NB4 (cell line): ENCODE results near the gene RIBC2.
"Not testable (repeated sequence)": the region's sequence is repeated elsewhere in the genome, so short reads cannot be mapped to it uniquely, and the experiment has no call there.

Source experiments
- DNase-seq: peaks from one replicate; pipeline ENCODE4 v3.0.0; 2010; ENCODE audit warnings: low read depth
- H3K4me3 ChIP-seq: one replicate; pipeline ENCODE4 v1.5.1; 2011; ENCODE audit warnings: mild to moderate bottlenecking, low read depth, low read length, moderate library complexity
- MAX ChIP-seq: IDR thresholded peaks from 2 replicates; pipeline ENCODE4 v1.6.1; 2011; ENCODE audit warnings: low read depth, low read length
- MYC ChIP-seq: IDR thresholded peaks from 2 replicates; pipeline ENCODE4 v1.6.1; 2011; ENCODE audit warnings: low read depth, low read length
- POLR2A ChIP-seq: IDR thresholded peaks from 2 replicates; pipeline ENCODE4 v1.6.1; 2011; ENCODE audit warnings: mild to moderate bottlenecking; ENCODE audit not compliant: insufficient read length; ENCODE audit errors: extremely low read depth
- TF ChIP-seq, protein P1 (sequence below): IDR thresholded peaks from one replicate; pipeline ENCODE4 v1.5.1; 2012; ENCODE audit warnings: low read depth, low read length

Gene RIBC2

DNA sequence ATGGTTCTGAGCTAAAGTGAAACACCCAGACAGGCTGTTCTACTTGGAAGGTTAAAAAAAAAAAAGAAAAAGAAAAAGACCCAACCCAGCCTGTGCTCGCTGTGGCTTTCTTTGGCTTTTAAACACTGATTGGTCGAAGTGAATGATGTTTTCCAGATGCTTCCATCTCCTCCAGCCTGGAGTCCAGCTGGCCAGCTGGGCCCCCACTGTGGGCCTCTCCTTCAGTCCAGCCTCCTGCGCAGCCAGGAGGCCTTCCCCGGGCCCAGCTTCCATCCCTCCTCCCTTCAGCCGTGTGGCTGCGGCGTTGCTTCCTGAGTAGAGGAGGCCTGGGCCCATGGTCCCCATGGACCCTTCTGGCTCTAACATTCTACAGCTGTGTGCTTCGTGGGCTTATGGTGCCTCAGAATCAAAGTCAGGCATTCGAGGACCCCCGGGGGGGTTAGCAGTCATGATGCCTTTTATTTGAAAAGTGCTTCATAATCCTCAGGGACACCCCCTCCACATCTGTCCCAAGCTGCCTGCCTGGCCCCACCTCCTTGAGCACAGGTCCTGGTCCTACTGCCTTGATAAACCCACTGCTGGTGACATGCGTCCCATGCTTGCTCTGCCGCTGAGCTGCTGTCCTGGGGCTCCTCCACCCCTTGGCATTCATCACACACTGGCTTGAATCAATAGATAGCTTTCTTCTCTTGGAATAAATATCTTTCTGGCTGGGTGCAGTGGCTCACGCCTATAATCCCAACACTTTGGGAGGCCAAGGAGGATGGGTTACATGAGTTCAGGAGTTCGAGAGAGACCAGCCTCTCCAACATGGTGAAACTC lies 47.0 kb downstream of the RIBC2 start:
- H3K4me3 ChIP-seq = no peak overlapping the region
- TF ChIP-seq MAX (no peak), MYC (no peak), POLR2A (no peak)
- TF ChIP-seq, protein P1, sequence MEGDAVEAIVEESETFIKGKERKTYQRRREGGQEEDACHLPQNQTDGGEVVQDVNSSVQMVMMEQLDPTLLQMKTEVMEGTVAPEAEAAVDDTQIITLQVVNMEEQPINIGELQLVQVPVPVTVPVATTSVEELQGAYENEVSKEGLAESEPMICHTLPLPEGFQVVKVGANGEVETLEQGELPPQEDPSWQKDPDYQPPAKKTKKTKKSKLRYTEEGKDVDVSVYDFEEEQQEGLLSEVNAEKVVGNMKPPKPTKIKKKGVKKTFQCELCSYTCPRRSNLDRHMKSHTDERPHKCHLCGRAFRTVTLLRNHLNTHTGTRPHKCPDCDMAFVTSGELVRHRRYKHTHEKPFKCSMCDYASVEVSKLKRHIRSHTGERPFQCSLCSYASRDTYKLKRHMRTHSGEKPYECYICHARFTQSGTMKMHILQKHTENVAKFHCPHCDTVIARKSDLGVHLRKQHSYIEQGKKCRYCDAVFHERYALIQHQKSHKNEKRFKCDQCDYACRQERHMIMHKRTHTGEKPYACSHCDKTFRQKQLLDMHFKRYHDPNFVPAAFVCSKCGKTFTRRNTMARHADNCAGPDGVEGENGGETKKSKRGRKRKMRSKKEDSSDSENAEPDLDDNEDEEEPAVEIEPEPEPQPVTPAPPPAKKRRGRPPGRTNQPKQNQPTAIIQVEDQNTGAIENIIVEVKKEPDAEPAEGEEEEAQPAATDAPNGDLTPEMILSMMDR = no peak
- no peak for DNase-seq

DNA sequence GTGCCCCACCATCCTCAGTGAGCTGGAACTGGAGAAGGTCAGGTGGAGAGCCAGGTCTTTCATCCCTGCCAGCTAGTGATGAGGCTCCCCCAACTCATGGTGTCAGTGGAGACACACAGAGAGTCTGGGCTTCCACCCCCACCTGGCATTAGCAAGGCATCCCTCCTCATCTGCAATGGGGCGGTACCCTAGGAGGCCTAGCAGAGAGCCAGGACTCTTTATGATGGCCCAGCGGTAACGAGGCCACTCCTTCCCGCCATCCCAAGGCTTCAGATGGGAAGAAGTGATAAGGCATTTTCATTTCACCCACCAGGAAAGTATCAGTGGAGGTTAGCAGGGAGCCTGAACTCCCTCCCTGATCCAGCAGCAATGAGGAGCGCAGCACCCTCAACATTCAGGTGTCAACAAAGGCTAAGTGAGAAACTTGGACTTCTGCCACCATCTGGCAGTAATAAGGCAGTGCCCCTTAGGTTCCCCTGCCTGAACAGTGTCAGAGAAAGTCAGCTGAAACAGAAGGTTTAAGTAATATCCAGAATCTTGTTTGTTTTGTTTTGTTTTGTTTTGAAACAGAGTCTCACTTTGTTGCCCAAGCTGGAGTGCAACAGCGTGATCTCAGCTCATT lies 48.7 kb downstream of the RIBC2 start:
- TF ChIP-seq, protein P1 = peak; percentile 52
- no peak for TF ChIP-seq MYC
- no peak overlapping the region for H3K4me3 ChIP-seq
- peak; percentile 38 for DNase-seq

DNA sequence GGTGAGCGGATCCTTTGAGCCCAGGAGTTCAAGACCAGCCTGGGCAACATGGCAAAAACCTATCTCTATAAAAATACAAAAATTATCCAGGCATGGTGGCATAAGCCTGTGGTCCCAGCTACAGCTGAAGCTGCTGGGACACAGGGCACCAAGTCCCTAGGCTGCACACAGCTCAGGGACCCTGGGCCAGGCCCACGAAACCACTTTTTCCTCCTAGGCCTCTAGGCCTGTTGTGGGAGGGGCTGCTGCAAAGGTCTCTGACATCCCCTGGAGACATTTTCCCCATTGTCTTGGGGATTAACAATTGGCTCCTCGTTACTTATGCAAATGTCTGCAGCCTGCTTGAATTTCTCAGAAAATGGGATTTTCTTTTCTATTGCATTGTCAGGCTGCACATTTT lies 50.2 kb downstream of the RIBC2 start:
- DNase-seq = not testable (repeated sequence)

DNA sequence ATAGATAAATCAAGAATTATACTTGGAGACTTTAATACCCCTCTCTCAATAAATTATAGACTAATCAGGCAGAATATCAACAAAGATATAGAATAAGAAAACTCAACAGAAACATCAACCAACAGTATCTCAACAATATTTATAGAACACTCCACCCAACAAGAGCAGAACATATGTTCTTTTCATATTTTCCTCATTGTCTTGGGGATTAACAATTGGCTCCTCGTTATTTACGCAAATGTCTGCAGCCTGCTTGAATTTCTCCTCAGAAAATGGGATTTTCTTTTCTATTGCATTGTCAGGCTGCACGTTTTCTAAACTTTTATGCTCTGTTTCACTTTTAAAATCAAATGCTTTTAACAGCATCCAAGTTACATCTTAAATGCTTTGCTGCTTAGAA lies 52.1 kb downstream of the RIBC2 start:
- DNase-seq = no peak
- H3K4me3 ChIP-seq = no peak overlapping the region
- TF ChIP-seq MYC = no peak
- no peak for TF ChIP-seq POLR2A
- TF ChIP-seq, protein P1 = no peak
- no peak for TF ChIP-seq MAX

More for the DNA sequence above, 50.2 kb downstream of the RIBC2 start:
- H3K4me3 ChIP-seq = not testable (repeated sequence)

- TF ChIP-seq, protein P1 = no peak
- TF ChIP-seq POLR2A = no peak
- TF ChIP-seq MYC = no peak
- TF ChIP-seq MAX = no peak
- H3K4me3 ChIP-seq = no peak overlapping the region
- no peak for DNase-seq
These were observed 55.4 kb downstream of the RIBC2 start for GRCh38 chr22:45468872-45469271.

DNA sequence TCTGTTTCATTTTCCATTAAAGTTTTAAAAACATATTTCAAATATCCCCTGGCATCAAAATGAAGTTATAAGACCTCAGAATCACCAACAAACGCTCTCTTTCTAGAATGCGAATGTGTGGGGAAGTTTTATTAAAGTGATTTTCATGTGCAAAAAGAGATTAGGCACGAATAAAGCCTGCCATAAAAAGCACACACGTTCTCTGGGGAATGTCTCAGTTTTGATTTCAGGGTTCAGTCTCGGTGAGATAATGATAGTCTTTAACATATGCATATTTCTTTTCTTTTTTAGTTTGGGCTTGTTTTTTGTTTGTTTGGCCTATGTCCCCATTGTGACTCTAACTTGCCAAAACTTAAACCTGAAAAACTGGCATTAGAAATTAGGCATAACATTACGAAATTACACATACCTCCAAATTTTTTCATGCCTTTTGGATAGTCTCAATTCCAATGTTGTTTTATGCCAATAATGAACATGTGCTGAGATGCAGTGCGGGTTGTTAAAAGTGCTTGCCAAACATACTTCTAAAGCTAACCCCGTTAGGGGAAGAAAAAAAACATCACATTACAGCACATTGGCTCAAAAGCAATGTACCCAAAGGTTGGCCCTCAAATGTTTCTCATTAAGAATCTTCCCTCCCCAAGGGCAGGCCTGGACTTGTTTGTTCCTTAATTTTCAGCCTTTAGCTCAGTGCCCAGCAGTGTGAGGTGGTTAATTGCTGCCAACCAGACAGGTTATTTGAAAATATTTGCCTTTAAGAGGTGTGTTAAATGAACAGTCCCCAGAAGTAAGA lies 56.0 kb downstream of the RIBC2 start:
- H3K4me3 ChIP-seq = no peak overlapping the region
- no peak for TF ChIP-seq MAX
- TF ChIP-seq, protein P1 = no peak
- no peak for TF ChIP-seq POLR2A
- DNase-seq = no peak
